Endothelial cell of umbilical vein (primary cell): ENCODE measurements around the gene SERPINF2. TPM values are rescaled to one million over a fixed set of nuclear protein-coding genes. Genes with fewer than 3 reads are reported as not detected.

Experiments used
- BruUV-seq: library from RNA; stranded (reverse); fragments of 400-500 nt; replicated peaks from 2 replicates; lab custom pipeline; 2021; lab: Mats Ljungman, UMichigan
- CTCF ChIA-PET: fragments of 300-600, 350-600 bp; sonication (Branson Sonifier 250); formaldehyde crosslinking; loops from one replicate; lab custom pipeline; 2021; ENCODE audit warnings: antibody characterized with exemption, inconsistent platforms; lab: Charles Lee
- POLR2A ChIA-PET: fragments of 300-600, 350-600 bp; sonication (Branson Sonifier 250); formaldehyde crosslinking; loops from one replicate; lab custom pipeline; 2021; ENCODE audit warnings: antibody characterized with exemption, inconsistent platforms; lab: Charles Lee
- DNase-seq: peaks from one replicate; pipeline ENCODE4 v3.0.0-alpha.2; 2011; ENCODE audit warnings: low read depth, low spot score
- FAIRE-seq: peaks from 2 replicates; lab custom pipeline; 2011; peaks lifted over from hg19 to GRCh38; lab: Jason Lieb, UNC
- H2AFZ ChIP-seq: 2 replicates; pipeline ENCODE4 v1.6.0; 2012; ENCODE audit warnings: low read depth, low read length, control low read depth, inconsistent platforms
- H3K27ac ChIP-seq: 2 replicates; pipeline ENCODE4 v1.5.1; 2011; ENCODE audit warnings: low read depth, mild to moderate bottlenecking, control low read depth, low read length, moderate library complexity; ENCODE audit not compliant: insufficient read depth
- H3K27me3 ChIP-seq, 2 experiments: 2 replicates each; pipeline versions ENCODE4 v1.6.0 to v1.6.1; 2011; ENCODE audit warnings: low read length in 2 of 2, mixed read lengths in 1 of 2; ENCODE audit not compliant: control insufficient read depth in 2 of 2, insufficient read depth in 2 of 2
- H3K36me3 ChIP-seq, 2 experiments: 2 replicates in 1 of 2; 3 replicates in 1 of 2; pipeline ENCODE4 v1.5.1; 2011; ENCODE audit warnings: low read length in 2 of 2, mild to moderate bottlenecking in 1 of 2, moderate library complexity in 1 of 2; ENCODE audit not compliant: control insufficient read depth in 2 of 2, insufficient read depth in 2 of 2; ENCODE audit errors: extremely low read depth in 1 of 2
- H3K4me1 ChIP-seq: 3 replicates; pipeline ENCODE4 v1.5.1; 2011; ENCODE audit warnings: mild to moderate bottlenecking, low read length; ENCODE audit not compliant: control insufficient read depth, insufficient read depth; ENCODE audit errors: extremely low read depth
- H3K4me2 ChIP-seq: 2 replicates; pipeline ENCODE4 v1.6.1; 2011; ENCODE audit warnings: low read length, control low read depth, mixed read lengths; ENCODE audit not compliant: insufficient read depth
- H3K4me3 ChIP-seq, 3 experiments: fragments of 200-600 bp in 1 of 3; sonication (generic), shearing (Covaris generic) in 1 of 3; replicated peaks in 1 of 3; 2 replicates each; pipeline ENCODE4 v1.5.1; 2011 to 2016; ENCODE audit warnings: control low read depth in 3 of 3, low read length in 3 of 3, mild to moderate bottlenecking in 2 of 3, inconsistent platforms in 1 of 3, low read depth in 1 of 3, moderate library complexity in 1 of 3; ENCODE audit not compliant: insufficient read depth in 1 of 3
- H3K79me2 ChIP-seq: 2 replicates; pipeline ENCODE4 v1.6.0; 2012; ENCODE audit warnings: low read length, inconsistent platforms; ENCODE audit not compliant: control insufficient read depth, insufficient read depth
- H3K9ac ChIP-seq: replicated peaks from 2 replicates; pipeline ENCODE3; 2011; ENCODE audit warnings: low read length, control low read depth; ENCODE audit not compliant: insufficient read depth; ENCODE audit errors: extremely low read depth
- H3K9me1 ChIP-seq: replicated peaks from 3 replicates; pipeline ENCODE4 v1.6.0; 2011; ENCODE audit warnings: mild to moderate bottlenecking, low read length; ENCODE audit not compliant: control insufficient read depth, insufficient read depth; ENCODE audit errors: extremely low read depth
- H3K9me3 ChIP-seq: replicated peaks from 2 replicates; pipeline ENCODE4 v1.5.1; 2012; ENCODE audit warnings: low read length, inconsistent platforms; ENCODE audit not compliant: control insufficient read depth, insufficient read depth
- H4K20me1 ChIP-seq: replicated peaks from 2 replicates; pipeline ENCODE3; 2011; ENCODE audit warnings: mild to moderate bottlenecking, low read length; ENCODE audit not compliant: control insufficient read depth, insufficient read depth; ENCODE audit errors: extremely low read depth
- EZH2 ChIP-seq: IDR thresholded peaks from 2 replicates; pipeline ENCODE4 v1.6.1; 2012; ENCODE audit warnings: borderline replicate concordance, low read depth, mild to moderate bottlenecking, moderate library complexity, low read length, inconsistent platforms; ENCODE audit not compliant: severe bottlenecking
- JUN ChIP-seq: IDR thresholded peaks from 2 replicates; pipeline ENCODE4 v1.6.1; 2011; ENCODE audit warnings: borderline replicate concordance, low read depth; ENCODE audit not compliant: insufficient read length, insufficient read depth
- POLR2A ChIP-seq: IDR thresholded peaks from 2 replicates; pipeline ENCODE4 v1.6.1; 2012; ENCODE audit warnings: low read depth, mild to moderate bottlenecking, control low read depth, low read length
- dilution Hi-C: fragments of 300-500 bp; cut with MboI; formaldehyde crosslinking; loops from one replicate; pipeline ENCODE4 v1.15.0; 2019; ENCODE audit warnings: low sequenced_read_pairs; ENCODE audit not compliant: extremely low pct_ligation_motif_present
- intact Hi-C: fragments of 100-400 bp; cut with micrococcal nuclease; formaldehyde crosslinking; loops from one replicate; pipeline ENCODE4 v1.10.0; 2022
- polyA plus RNA-seq, 4 experiments: library from polyadenylated mRNA; depleted of rRNA in 3 of 4; stranded (reverse) in 3 of 4; unstranded in 1 of 4; fragments of >200 nt; gene quantifications; 2 replicates each; pipeline versions ENCODE4 v1.2.1 to v1.2.3, GENCODE V29; 2011 to 2012; ENCODE audit warnings: missing spikeins in 1 of 4
- total RNA-seq: library from RNA; stranded (reverse); gene quantifications from 2 replicates; pipeline ENCODE4 v1.2.3, GENCODE V29; 2021

SERPINF2 gene
- total and polyA plus RNA-seq, 2 donors (not counting 3 experiments of a cell fraction or from before 2014, with no cell fraction given): 0.03 TPM; not detected in 1

DNA sequence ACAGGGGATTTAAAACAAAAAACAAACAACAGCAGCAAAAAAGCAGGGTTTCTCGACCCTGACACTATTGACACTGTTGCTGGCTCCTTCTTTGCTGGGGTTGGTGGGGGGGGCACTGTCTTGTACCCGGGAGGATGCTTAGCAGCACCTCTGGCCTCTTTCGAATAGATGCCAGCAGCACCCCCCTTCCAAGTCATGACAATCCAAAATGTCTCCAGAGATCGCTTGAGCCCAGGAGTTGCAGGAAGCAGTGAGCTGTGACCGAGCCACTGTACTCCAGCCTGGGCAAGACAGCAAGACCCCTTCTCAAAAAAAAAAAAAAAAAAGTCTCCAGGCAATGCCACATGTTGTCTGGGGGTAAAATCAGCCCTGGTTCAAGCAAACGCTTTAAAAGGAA, 39.5 kb downstream of the SERPINF2 start:
- Histone ChIP-seq H2AFZ (no peak overlapping the region), H3K27ac (no peak overlapping the region), H3K9me3 (no peaks in the 10 kb centered on the region), H3K9me1 (no peaks in the 10 kb centered on the region), H3K27me3 (no peaks in the 10 kb centered on the region), H4K20me1 (no peaks in the 10 kb centered on the region), H3K4me3 (no peak overlapping the region), H3K4me1 (peaks cover 12% of the 10 kb centered on the region), H3K36me3 (peaks cover 2% of the 10 kb centered on the region in 2 experiments), H3K9ac (no peak overlapping the region), H3K79me2 (no peaks in the 10 kb centered on the region), H3K4me2 (no peak overlapping the region)
- no TSS peak for BruUV-seq
- TF ChIP-seq EZH2: no peak
- intact Hi-C loops (no loop called here), dilution Hi-C loops (no loop called here)
- ChIA-PET CTCF (interaction anchor here (2.2 to 8.8 kb wide), 4 partner anchors 9 to 68 kb away, joined by 10 to 262 read pairs (median 18); partner anchors contain the start of genes SERPINF1 and WDR81), POLR2A (interaction anchor here (0.7 to 2.8 kb wide), 3 partner anchors 34 to 265 kb away, joined by 3 to 16 read pairs (median 6); no protein-coding TSS in a partner anchor)
- FAIRE-seq (no peak), DNase-seq (no peak)

DNA sequence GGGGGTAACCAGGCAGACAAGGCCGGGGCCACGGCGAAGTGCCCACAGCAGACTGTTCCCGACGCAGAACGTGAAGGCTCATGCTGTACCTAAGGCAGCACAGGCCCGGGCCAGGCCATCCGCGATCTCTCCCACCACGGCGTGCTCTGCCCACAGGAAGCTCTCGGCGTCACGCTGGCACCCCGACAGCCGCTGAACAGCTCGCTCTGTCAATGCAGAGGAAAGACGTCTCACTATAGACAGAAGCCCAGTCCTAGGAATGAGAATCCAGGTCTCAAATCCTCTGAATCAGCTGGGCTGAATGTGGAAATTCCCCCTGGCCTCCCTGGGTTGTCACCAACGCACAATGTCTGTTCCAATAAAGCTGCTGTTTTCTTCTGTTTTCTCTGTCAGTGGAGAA, 40.6 kb downstream of the SERPINF2 start:
- DNase-seq: no peak
- intact Hi-C loops: no loop called here
- Histone ChIP-seq H4K20me1 (no peaks in the 10 kb centered on the region), H2AFZ (no peak overlapping the region), H3K27me3 (no peaks in the 10 kb centered on the region), H3K9me3 (no peaks in the 10 kb centered on the region), H3K9me1 (no peaks in the 10 kb centered on the region), H3K9ac (no peak overlapping the region), H3K79me2 (no peaks in the 10 kb centered on the region), H3K4me2 (no peak overlapping the region), H3K4me1 (peaks cover 21% of the 10 kb centered on the region), H3K36me3 (peaks cover 2% of the 10 kb centered on the region in 2 experiments), H3K27ac (no peak overlapping the region), H3K4me3 (no peak overlapping the region)
- BruUV-seq: no TSS peak
- TF ChIP-seq JUN (no peak), POLR2A (no peak)
- FAIRE-seq: no peak
- ChIA-PET CTCF (interaction anchor here (0.8 to 8.8 kb wide), 28 partner anchors 10 to 209 kb away, joined by 3 to 262 read pairs (median 5); partner anchors contain the start of genes SERPINF1 and WDR81), POLR2A (interaction anchor here (0.6 to 2.8 kb wide), 2 partner anchors 67 to 70 kb away, joined by 3 to 16 read pairs; no protein-coding TSS in a partner anchor)
- dilution Hi-C loops: no loop called here
